ENCODE results near the gene NAA40. TPM values are rescaled to one million over a fixed set of nuclear protein-coding genes. Genes with fewer than 3 reads are reported as not detected.
A peak's percentile ranks its signal among the peaks of the same experiment; 100 is the strongest.

NAA40 gene
- total RNA-seq, 1 experiment from 2014 or later, result 5.3 TPM

DNA sequence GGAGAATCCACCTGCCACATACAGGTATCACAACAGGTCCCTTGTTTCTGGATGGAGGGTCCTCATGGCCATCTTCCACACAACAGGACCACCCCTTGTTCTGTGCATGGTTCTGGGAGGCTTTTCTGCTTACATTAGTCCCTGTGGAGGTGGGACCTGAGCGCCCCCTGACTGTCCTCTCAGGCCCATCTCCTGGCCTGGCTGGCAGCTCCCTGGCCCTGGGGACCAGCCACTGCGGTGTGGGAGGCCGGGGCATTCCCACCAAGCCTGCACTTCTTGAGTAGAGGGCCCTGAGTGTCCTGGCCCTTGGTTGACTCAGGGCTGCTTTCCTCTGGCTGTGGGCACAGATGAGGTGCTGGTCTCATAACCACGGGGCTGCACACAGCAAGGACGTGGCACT, 40.6 kb downstream of the NAA40 start:
- no peak for DNase-seq (ENCODE audit: extremely low read depth, low read depth)

DNA sequence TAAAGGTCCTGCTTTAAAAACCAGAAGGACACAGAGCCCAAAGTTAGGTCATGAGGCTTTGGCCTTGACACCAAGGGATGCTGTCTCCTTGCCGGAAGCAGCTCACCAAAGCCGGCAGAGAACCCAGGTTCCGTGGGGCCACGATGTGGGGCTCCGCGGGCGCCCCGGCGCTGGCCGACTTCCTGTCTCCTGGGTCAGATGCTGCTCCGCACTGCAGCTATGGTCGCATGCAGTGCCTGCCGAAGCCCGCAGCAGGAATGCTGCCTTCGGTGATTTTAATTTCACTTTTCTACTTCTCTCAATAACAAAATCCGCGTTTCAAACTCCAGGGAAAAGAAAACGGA, 47.0 kb downstream of the NAA40 start:
- DNase-seq (ENCODE audit: extremely low read depth, low read depth), result no peak

DNA sequence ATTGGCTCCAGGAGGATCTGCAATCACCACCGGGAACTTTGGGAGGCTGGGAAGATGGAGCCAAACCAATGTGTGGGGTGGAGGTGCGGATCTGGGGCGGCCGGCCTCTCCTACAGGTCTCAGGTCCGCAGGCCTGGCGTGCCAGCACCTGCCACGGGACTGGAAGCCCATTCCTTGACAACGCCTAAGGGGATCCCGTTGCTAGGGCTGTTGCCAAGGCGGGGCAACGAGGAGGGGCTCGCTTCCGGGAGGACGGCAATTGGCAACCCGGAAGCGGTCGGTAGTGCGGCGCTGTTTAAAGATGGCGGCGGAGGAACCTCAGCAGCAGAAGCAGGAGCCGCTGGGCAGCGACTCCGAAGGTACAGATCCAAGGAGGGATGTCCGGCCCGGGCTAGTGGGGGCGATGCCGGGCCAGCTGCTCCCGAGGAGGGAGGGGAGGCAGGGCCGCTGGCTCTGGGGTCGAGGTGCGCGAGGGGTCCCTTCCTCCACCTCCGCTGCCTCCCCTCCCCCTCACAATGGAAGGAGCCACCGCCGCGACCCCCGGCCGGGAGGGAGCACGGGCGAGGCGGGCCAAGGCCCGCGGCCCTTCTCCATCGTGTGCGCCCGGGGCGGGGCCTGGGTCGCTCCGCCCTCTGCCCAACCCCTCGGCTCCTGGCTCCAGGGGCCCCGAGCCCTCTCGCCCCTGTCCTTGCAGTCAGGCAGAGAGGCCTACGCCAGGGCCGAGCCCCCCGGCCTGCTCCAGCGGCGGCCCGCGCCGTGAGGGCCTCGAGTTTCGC, 47.5 kb downstream of the NAA40 start, which contains the start of gene OTUB1:
Gene OTUB1, plus strand, starts transcription at position 283 of the 776 bp plus-strand sequence. Its CDS starts 19 bp downstream, at position 302.
- DNase-seq (ENCODE audit: extremely low read depth, low read depth), result peak; percentile 81

DNA sequence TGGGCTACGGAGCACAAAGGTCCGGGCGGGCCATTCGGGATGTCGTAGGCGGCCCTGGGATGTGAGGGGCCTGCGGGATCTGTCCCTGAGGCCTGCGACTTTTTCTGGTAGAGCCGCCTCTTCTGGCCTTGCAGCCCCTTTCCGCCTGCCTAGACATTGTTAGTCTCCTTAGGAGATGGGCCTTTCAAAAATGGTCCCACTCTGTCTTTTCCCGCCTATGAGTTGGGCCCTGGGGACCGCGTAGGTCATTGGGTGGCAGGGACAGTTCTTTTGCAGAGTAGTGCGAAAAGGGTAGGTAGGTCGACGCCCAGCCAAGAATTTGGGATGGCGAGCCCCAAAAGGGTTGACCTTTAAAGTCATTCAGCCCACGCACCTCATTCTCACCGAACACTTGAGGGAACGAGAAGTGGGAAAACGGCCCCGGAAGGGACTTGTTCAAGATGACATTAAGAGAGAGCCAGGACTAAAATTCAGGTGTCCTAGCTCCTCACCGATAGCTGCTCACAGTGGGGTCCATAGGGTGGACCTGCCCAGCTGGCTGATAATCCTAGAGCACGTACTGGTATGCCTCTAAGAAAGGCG, 48.2 kb downstream of the NAA40 start:
- DNase-seq (ENCODE audit: extremely low read depth, low read depth), result no peak

DNA sequence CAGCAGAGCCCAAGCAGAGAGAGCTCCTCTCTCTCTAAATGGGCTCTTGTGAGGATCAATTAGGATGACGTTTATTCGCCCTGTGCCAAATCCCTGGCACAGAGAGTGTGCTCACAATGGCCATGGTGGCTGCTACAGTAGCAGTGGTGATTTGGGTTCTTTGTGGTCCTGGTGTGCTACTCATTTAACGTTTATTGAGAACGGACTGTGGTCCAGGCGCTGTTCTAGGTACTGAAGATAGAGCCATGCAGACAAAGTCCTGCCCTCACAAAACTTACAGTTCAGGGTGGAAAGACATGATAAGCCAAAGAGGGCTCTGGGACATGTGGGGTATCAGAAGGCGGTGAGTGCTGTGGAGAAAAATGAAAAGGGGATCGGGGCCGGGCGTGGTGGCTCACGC, 52.8 kb downstream of the NAA40 start:
- DNase-seq (ENCODE audit: extremely low read depth, low read depth), result no peak

DNA sequence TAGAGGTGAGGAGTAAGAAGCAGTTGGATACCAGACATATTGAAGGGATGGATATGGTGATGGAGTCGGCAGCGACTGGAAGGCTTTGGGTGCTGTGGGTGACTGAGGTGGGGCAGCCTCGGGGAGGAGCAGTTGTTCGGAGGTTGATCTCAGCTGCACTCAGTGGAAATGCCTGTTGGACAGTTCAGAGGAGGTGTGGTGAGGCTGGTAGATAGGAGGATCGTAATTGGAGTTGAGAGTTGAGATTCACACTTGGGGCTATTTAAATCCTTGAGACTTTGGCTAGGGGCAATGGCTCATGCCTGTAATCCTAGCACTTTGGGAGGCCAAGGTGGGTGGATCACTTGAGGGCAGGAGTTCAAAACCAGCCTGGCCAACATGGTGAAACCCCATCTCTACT, 54.3 kb downstream of the NAA40 start:
- DNase-seq (ENCODE audit: extremely low read depth, low read depth), result no peak

DNA sequence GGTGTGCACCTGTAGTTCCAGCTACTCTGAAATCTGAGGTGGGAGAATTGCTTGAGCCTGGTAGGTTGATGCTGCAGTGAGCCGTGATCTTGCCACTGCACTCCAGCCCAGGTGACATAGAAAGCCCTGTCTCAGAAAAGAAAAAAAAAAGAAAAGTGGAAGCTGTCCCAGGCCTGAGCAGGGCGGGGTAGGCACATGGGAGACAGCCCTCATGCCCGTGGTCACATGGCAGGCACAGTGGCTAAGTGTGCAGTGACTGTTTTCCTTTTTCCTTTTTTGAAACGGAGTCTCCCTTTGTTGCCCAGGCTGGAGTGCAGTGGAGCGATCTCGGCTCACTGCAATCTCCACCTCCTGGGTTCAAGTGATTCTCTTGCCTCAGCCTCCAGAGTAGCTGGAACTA, 55.2 kb downstream of the NAA40 start:
- no peak for DNase-seq (ENCODE audit: extremely low read depth, low read depth)

DNA sequence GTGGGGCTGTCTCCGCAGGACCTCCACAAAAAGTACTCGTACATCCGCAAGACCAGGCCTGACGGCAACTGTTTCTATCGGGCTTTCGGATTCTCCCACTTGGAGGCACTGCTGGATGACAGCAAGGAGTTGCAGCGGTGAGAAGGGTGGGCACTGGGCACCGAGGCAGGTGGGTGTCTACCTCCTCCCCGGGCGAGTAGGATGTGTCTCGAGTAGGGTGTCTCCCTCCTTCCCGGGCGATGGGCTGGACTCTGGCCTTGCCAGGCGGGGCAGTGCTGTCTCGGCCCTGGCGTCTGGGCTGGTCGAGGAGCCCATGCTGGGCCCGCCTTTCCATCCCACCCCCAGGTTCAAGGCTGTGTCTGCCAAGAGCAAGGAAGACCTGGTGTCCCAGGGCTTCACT, 57.7 kb downstream of the NAA40 start:
- no peak for DNase-seq (ENCODE audit: extremely low read depth, low read depth)

DNA sequence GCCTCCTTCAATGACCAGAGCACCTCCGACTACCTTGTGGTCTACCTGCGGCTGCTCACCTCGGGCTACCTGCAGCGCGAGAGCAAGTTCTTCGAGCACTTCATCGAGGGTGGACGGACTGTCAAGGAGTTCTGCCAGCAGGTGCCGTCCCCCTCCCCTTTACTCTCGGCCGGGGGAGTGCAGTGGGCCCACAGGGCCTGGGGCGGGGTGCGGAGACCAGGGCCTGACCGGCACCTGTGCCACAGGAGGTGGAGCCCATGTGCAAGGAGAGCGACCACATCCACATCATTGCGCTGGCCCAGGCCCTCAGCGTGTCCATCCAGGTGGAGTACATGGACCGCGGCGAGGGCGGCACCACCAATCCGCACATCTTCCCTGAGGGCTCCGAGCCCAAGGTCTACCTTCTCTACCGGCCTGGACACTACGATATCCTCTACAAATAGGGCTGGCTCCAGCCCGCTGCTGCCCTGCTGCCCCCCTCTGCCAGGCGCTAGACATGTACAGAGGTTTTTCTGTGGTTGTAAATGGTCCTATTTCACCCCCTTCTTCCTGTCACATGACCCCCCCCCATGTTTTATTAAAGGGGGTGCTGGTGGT, 58.4 kb downstream of the NAA40 start:
- no peak for DNase-seq (ENCODE audit: extremely low read depth, low read depth)

DNA sequence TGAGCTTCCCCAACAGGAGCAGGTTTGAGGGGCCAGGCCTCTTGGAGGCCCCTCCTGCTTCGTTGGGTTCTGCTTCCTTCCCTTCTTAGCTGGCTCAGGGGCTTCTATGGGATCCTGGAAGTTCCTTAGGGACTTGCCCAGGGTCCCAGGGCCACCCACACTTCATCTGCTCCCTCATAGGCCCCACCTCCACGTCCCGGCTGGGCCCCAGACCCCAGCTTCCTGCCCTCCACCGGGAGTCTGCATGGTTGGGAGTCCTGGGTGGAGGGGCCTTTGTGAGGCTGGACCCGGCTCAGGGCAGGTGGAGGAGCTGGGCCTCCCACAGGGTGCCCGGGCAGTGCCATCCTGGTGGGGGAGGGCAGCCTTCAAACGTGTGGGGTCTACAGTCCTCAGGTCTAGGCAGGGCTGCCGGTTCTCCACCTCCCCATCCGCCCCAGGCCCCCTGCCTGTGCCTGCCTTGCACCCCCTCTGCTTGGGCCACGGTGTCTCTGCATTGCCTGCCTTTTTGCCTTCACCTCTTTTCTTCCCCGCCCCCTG, 59.1 kb downstream of the NAA40 start:
- no peak for DNase-seq (ENCODE audit: extremely low read depth, low read depth)

DNA sequence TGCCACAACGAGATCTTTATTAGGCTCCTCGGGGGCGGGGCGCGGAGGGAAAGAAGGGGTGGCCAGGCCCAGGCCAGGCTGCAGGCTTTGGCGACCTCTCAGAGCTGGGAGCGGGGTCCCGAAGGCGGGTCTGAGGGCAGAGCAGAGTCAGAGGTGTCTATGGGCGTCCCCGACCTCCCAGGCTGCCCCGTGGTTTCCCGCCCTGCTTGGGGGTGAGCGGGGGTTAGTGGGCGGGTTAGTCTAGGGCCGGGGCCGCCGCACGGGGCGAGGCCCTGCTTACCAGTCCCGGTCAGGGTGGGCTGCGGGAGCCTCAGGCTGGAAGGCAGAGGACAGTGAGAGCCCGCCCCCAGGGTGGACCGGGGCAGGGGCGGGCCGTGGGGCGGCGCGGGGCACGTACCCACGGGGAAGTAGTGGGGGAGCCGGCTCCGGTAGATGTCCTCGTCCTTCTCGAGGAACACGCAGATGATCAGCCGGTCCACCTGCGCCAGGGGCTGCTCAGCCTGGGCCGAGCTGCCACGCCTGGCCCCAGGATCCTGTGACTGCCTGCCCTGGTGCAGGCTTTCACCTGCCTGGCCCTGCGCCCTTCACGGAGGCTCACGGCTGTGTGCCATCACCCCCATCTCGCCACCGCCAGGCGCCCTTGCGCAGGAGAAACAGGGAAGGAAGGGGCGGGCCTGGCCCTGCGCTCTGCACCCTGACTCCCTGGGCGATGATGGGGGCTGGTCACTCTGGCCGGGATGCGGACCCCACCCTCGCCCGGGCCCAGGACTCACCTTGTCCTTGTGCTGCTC, 60.0 kb downstream of the NAA40 start:
- no peak for DNase-seq (ENCODE audit: extremely low read depth, low read depth)

DNA sequence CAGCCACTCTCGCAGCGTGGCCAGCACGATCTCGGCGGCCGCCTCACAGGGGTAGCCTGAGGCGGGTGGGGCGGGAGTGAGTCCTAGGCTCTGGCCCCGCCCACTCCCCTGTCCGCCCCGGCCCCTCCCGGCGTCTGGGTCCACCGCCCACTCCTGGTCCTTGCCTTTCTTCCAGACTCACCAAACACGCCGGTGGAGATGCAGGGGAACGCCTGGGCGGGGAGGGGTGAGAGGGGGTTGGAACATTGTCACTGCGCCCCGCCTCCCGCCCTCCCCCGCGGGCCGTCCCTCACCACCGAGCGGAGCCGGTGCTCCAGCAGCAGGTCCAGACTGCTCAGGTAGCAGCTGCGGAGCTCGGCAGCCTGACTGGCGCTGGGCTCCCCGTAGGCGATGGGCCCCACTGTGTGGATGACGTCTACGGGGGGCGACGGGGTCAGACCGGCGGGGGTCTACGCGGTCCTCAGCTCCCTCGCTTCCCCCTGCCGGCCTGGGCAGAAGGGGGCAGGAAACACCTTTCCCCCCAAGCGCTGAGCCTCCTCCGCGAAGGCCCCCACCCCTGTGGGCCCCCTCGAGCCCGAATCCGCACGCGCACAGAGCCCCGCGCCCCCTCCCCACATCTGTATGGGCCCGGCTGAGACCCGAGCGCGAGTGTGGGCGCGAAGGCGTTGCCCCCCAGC, 60.7 kb downstream of the NAA40 start:
- no peak for DNase-seq (ENCODE audit: extremely low read depth, low read depth)

DNA sequence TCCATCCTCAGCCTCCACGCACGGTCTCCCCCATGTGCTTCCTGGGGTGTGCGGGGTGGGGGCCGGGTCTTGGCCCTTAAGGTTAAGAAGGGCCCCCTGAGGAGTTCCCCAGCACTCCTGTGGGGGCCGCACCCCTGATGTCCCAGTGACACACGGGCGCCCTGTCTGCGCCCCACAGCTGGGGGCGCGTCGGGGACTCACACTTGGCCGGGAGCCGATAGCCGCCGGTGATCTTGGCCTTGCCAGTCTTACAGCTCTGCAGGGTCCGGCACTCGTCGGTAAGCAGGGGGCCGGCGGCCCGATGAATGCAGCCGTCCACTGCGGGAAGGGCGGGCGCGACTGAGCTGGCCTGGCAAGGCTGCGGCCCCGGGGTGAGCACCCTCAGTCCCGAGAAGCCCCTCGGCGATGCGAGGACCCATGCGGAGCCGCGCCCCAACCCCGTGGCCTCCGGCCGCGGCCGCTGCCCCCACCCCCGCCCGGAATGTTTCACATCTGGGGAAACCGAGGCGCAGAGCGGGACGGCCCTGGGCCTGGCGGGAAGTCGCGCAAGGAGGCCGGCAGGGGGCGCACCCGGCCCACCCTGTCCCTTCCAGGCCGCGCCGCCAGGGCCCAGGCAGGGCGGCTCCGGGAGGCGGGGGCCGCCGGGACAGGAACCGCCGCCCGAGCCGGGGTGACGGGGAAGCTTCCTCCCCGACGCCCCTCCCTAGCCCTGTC, 61.4 kb downstream of the NAA40 start:
- no peak for DNase-seq (ENCODE audit: extremely low read depth, low read depth)

DNA sequence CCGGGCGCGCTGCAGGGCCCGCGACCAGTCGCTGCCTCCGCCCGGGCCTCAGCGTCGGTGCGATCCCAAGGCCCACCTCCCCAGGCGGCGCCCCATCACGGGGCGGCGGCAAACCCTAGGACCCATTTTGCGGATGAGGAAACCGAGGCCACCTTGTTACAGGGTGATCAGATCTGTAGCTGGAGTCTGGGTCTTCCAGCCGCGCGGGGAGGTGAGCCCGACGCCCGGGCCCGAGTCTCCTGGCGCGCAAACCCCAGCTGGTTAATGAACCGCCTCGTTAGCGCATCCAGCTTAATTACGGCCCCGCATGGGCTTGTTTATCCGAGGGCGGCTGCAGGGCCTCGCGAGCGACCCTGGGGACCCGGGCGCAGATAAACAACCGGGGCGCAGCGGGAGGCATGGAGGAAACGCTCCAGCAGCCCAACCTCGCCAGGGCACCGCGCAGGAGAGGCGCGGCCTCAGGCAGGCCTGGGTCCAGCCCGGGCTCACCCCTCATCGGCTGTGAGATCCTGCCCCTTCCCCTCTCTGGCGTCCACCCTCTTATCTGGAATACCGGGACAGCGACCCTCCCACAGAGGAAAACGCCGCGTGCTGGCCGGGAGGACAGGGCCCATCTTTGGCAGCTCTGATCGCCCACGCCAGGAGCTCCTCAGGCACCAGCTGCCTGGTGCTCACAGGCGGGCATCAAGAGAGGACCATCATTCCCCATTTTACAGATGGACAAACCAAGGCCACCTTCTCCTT, 62.1 kb downstream of the NAA40 start:
- no peak for DNase-seq (ENCODE audit: extremely low read depth, low read depth)

DNA sequence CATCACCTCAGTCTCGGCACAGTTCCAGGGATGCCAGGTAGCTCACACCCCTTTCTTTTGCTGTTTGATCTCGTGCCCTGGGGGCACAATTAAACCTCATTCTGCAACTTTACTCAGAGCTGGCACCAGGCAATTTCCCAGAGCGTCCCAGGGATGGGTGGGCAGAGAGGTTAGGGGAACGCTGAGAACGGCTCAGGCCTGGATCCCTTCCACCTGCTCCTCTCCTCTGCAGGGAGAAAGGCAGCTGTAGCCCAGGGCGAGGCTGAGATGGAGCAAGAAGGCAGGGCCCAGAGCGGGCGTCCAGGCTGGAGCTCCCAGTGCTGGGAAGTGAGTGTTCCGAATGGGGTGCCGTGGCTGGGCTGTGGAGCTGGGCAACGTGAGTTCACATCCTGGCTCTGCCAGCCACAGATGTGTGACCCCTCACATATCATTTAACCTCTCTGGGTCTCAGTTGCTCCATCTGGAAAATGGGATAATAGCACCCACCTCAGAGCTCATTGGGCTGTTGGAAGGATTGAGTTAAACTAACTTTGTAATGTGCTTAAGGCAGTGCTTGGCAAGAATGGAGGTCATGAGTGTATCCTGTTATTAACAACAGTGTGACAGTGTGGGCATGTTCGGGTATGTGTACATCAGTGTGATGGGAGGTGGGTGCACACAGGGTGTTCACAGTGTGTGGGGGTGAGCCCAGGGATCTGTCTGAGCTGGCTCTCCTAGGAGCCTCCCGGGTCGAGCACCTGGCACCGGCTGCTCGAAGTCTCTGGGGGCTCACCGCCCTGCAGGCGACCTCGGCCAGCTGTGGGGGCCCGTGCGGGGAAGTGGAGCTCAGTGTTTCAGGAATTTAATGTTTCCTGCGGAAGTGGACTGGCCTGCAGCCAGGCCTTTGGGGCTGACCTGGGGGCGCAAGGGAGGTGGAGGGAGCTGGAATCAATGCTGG, 63.0 kb downstream of the NAA40 start:
- DNase-seq (ENCODE audit: extremely low read depth, low read depth), result no peak

DNA sequence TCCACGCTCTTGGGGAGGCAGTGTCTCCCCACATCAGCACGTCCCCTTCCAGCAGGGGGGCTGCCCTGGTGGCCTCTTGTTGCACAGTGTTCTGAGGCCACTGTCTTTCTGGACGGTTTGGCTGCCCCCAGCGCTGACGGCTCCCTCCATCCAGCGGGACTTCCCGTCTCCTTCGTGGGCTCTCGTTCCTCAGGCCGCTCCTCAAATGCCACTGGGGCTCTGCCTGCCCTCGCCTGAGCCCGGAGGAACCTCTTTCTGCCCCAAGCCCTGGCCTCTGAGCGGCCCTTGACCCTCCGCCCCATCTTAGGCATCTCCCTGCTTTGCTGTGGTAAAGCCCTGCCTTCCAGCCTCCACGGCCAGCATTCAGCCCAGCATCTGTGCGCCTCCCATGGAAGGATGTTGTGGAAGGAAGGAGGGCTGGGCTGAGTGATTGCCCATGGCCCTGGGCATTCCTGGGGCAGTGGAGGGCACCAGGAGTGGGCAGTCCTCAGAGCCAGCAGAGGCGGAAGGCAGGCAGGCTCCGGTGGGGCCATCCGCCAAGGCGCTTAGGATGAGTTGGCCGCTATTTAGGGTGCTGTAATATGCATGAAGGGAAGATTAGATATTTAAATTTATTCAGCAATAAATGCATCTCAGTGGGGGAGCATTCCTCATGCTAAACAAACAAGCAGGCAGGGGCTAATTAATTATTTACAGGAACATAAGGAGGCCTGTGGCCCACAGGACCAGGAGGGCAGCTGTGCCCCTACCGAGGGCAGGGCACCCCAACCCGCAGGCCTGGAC, 65.2 kb downstream of the NAA40 start:
- DNase-seq (ENCODE audit: extremely low read depth, low read depth), result no peak

DNA sequence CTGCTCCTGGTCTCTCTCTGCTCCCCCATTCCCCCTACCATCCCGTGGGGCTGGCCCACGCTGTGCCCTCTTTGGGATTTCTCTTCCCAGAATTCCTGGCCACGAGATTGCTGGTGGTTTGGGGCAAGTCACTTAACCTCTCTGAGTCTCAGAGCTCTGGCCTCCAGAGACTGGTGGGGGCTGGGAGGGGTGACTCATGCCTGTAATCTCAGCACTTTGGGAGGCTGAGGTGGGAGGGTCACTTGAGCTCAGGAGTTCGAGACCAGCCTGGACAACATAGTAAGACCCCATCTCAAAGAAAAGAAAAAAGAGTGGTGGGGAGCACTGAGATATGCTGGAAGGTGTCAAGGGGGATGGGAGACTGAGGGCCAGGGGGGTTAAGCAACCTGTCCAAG, 65.8 kb downstream of the NAA40 start:
- no peak for DNase-seq (ENCODE audit: extremely low read depth, low read depth)

Data from NCI-H460 (cell line).